C4-2B (cell line): ENCODE results near the gene AK9.

Experiments used
- H3K27ac ChIP-seq: fragments of 450-650 bp; 2 replicates; pipeline ENCODE4 v1.5.1; 2017
- ZFX ChIP-seq: fragments of 450-650 bp; IDR thresholded peaks from 2 replicates; pipeline ENCODE4 v1.6.1; 2017
- TF ChIP-seq, protein P1 (sequence below): fragments of 450-650 bp; conservative IDR thresholded peaks from 2 replicates; pipeline ENCODE4 v1.5.1; 2017; ENCODE audit warnings: mild to moderate bottlenecking

The AK9 gene

DNA sequence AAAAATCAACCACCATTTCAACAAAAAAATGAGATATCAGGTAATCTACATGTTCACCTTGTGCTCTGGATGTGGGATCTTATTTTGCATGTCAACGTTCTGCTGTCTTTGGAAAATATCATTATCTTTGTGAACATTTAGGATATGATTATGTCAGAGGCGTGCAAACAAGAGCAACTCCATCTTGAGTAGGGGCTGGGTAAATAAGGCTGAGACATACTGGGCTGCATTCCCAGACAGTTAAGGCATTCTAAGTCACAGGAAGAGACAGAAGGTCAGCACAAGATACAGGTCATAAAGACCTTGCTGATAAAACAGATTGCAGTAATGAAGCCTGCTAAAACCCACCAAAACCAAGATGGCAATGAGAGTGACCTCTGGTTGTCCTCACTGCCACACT is 179.2 kb downstream of the AK9 start:
- peak overlapping the region; percentile 83; the same call in 1 of the 2 replicates for H3K27ac ChIP-seq

DNA sequence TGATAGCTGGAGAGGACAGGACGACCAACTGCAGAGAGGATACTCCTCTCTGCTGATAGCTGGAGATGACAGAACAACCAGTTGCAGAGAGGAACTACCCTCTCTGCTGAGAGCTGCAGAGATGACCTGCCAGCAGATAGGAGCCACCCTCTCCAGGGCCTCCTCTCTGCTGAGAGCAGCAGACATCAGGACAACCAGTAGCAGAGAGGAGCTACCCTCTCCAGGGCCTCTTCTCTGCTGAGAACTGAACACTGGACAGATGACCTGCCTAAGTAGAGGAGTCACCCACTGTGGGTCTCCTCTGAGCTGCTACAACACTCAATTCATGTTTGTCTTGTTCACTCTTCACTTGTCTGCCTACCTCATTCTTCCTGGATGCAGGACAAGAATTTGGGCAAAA is 180.6 kb downstream of the AK9 start:
- H3K27ac ChIP-seq = peak overlapping the region; percentile 44
- no peak for TF ChIP-seq ZFX
- TF ChIP-seq, protein P1, sequence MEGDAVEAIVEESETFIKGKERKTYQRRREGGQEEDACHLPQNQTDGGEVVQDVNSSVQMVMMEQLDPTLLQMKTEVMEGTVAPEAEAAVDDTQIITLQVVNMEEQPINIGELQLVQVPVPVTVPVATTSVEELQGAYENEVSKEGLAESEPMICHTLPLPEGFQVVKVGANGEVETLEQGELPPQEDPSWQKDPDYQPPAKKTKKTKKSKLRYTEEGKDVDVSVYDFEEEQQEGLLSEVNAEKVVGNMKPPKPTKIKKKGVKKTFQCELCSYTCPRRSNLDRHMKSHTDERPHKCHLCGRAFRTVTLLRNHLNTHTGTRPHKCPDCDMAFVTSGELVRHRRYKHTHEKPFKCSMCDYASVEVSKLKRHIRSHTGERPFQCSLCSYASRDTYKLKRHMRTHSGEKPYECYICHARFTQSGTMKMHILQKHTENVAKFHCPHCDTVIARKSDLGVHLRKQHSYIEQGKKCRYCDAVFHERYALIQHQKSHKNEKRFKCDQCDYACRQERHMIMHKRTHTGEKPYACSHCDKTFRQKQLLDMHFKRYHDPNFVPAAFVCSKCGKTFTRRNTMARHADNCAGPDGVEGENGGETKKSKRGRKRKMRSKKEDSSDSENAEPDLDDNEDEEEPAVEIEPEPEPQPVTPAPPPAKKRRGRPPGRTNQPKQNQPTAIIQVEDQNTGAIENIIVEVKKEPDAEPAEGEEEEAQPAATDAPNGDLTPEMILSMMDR = no peak

More for the DNA sequence above, 179.2 kb downstream of the AK9 start:
- TF ChIP-seq ZFX = no peak
- TF ChIP-seq, protein P1 = no peak

DNA sequence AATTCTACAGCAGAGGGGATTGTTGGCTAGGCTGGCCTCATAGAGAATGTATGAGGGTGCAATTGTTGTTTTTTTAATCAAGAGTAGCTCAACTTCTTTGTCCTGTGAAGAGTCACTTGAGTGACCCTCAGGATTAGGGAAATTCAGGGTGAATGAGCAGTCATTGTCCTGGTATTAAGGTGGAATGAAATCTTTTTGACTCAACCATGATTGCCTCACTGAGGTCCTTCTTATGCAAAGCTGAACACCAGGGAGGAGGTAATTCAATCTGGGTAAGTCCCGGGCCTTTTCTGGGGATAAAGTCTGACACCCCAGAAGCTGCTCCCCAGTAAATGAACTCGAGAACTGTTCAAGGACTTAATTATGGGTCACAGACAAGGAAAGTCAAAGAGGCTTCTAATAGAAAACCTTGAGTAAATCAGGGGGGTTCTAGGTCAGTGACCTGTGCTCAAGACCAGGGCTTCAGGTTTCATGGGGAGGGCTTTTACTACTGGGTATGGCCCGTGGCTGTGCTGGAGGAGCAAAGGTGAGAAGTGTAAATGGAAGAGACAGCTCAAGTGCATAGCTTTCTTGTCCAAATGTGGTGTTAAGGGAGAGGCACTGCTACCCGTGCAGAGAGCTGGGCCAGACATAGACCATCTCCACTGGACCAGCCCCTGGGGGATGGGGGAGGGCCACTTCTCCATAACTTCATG is 182.7 kb downstream of the AK9 start:
- peak overlapping the region; percentile 40; the same call in 1 of the 2 replicates for H3K27ac ChIP-seq
- TF ChIP-seq, protein P1 = no peak
- TF ChIP-seq ZFX = no peak

DNA sequence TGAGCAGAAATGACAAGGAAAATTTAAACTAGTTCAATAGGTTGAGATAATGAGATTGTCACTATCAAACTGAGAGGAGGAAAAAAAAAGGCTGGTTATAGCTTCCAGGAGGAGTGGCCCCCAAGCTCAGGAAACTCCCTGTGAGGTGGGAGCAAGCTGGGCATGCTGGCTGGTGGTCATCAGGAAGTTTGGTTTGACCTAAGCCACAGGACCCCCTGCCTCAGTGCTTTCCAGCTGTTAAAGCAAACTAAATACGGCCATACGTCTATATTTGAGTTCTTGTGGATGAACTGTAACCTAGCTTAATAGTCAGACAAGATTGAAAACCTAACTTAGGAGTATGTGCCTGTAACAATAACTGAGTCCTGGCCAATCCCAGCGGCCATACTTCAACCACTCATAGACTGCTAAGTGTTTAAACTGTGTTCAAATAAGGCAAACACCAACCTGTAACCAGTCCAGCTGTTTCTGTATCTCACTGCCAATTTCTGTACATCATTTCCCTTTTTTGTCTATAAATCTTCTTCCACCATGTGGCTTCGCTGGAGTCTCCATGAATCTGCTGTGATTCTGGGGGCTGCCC is 183.4 kb downstream of the AK9 start:
- H3K27ac ChIP-seq = peak overlapping the region; percentile 40; the same call in 1 of the 2 replicates
- no peak for TF ChIP-seq ZFX
- TF ChIP-seq, protein P1 = no peak

DNA sequence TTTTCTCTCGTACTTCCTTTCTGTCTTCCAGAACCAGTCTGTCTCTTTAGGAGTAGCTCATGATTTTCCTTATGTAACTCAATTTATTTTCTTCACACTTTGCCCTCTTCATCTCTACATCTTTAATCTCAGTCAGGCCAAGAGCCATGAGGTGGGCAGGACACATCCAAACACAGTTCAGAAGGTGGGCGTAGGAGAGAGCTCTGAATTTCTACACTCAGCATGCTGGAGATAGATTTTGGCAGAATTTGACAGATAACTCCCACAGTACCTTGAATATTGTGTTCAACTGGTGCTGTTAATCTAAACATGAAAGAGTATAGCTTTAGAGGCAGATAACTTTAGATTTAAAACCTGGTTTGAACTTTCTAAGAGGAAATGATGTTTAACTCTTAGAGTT is 184.2 kb downstream of the AK9 start:
- no peak overlapping the region for H3K27ac ChIP-seq
- no peak for TF ChIP-seq ZFX
- TF ChIP-seq, protein P1 = no peak

DNA sequence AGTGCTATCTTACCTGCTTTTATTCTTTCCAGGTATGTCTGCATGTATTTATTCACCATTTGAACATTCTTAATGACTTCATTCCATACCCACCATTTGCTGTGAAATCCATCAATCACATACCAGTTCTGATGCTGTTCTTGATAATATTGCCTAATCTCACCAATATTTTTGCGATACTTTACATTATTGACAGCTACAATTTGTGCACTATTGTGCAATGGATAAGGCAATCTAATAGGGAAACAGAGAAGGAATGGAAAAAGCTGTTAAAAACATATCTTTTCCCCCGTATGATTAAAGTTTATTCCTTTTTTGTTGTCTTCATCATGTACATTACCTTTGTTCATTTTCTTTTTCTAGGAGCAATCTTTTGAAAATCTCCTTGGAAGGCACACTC is 184.7 kb downstream of the AK9 start:
- no peak for TF ChIP-seq ZFX
- TF ChIP-seq, protein P1 = no peak

More for the DNA sequence above, 184.7 kb downstream of the AK9 start:
- H3K27ac ChIP-seq = no peak overlapping the region
